ENCODE data around the gene OAS1.

- TF ChIP-seq IRF9 (tag; IDR thresholded peaks at IDR 0.05) (no peak), ATF7 (IDR thresholded peaks at IDR 0.05) (no peak), CC2D1A (IDR thresholded peaks at IDR 0.05) (no peak), KLF10 (CRISPR knock-in tag; IDR thresholded peaks at IDR 0.05) (no peak), TEAD2 (tag; IDR thresholded peaks at IDR 0.05) (no peak), CTCF (IDR thresholded peaks at IDR 0.05 in 2 of 3, conservative IDR thresholded peaks at IDR 0.05 in 1 of 3; ENCODE audit: insufficient read depth in 2 of 3, low read depth in 1 of 3, low read length in 3 of 3) (no peak), TBP (optimal IDR thresholded peaks at IDR 0.05; ENCODE audit: low read depth, low read length) (no peak), PBX2 (CRISPR knock-in tag; IDR thresholded peaks at IDR 0.05; ENCODE audit: low read depth) (no peak), PBX2 (tag; conservative IDR thresholded peaks at IDR 0.05; ENCODE audit: low read depth) (no peak), PRDM10 (IDR thresholded peaks at IDR 0.05; ENCODE audit: partially characterized antibody) (no peak), PREB (CRISPR knock-in tag; IDR thresholded peaks at IDR 0.05) (no peak), TEAD4 (IDR thresholded peaks at IDR 0.05; ENCODE audit: low read length) (no peak), TEAD4 (CRISPR knock-in tag; IDR thresholded peaks at IDR 0.05; ENCODE audit: borderline replicate concordance) (no peak), CHD1 (IDR thresholded peaks at IDR 0.05; ENCODE audit: low read length) (no peak)
Measured at GRCh38 chr12:112924986-112925385, 18.2 kb downstream of the OAS1 start.
